HG03442 (cell line): ENCODE results near the gene INO80.

Source experiments
- ATAC-seq: cut with Tn5 transposase; IDR thresholded peaks from one replicate; pipeline ENCODE4 v1.9.1; 2021; ENCODE audit warnings: mild to moderate bottlenecking, moderate library complexity; ENCODE audit not compliant: unreplicated experiment

Gene INO80

DNA sequence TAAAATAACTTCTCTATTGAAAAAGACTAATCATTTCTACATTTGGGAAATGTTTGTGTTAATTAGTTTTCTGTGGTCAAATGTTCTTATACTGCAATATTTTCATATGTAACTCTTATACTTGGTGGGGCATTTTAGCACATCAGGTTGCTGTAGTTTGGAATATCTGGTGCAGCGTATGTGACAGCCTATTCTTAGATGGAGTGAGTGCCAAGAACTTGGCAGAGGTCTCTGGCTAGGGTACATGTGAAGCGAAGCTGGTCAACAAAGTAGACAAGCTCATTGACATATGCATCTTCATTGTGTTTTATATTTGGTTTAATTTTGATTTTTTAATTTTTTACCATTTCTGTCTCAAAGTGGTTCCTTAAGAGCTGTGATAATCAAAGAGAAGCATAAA is 109.6 kb downstream of the INO80 start:
- no peak for ATAC-seq

DNA sequence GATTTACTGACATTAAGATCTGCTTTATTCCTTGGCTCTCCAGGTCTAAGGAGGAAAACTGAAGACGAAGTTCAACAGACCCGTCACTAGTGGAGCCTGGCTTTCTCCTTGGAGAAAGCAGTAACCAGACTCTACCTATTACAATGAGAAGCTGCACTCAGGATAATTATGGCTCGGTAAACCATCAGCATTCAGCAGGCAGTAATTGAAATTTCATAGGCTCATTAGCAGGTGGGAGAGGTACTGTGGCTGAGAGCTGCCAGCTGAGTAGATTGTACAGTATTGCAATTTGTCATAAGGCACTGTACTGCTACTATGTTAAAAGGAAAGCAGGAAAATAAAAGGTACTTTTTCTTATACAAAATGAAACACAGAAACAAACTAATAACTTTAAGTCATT is 111.6 kb downstream of the INO80 start:
- no peak for ATAC-seq

DNA sequence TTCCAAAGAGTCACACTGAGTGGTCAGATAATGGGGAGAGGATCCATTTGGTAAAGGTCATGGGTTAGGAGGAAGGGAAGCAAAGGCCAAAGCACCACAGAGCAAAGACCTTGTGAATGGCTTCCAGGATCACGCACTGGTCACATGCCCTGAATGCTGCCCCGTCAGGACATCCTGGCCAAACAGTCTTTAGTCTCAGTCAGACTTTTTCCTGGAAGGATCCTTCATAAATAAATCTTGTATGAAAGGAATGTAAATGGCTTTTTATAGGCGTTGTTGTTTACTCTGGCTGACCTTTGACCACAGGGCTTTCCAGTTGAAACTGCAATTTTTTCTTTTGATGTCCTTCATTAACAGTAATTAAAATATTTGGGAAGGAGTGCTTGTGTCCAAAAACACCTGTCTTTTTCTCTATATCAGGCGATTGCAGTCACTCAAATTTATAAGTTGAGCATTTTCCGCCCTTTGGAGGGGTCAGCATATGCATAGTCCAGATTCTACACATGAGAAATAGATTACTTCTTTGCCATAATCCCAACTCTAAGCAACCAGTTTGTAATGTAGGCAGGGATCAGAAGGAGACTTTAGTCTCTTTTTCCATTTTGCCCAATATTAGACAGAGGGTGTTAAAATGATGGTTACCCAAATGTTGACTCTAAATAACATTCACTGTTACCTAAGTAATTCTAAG is 114.4 kb downstream of the INO80 start:
- ATAC-seq: no peak

GRCh38 chr15:40999190-40999589 is 116.9 kb downstream of the INO80 start:
- ATAC-seq: no peak

GRCh38 chr15:40995656-40996055 is 120.4 kb downstream of the INO80 start:
- ATAC-seq: no peak

DNA sequence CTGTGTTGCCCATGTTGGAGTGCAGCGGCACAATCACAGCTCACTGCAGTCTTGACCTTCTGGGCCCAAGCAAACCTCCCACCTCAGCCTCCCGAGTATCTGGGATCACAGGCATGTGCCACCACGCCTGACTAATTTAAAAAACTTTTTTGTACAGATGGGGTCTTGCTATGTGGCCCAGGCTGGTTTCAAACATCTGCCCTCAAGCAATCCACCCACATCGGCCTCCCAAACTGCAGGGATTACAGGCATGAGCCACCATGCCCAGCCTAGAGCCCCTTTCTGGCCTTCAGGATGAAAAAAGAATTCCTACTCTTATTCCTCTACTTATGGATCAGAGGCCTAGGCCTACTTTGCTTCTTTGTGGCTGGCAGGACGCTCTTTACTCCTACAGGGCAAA is 123.3 kb downstream of the INO80 start:
- ATAC-seq: no peak

- no peak for ATAC-seq
Measured at GRCh38 chr15:40992241-40992741, 123.8 kb downstream of the INO80 start.

DNA sequence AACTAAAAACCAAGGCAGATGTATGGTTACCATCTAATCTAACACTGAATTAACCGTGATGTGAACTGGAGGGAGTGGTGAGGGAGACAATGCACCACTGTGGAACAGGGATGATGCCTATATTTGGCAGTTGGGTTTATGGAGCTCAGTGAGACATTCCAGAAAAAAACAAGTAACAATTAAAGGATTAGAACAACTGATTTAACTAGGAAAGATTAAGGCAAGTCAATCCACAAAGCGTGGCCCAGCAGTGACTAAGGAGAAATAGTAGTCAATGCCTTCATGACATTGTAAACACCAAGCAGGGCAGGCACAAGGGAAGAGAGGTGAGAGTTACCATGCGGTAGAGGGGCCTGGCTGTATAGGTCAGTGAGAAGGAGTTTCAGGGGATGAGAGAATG is 124.7 kb downstream of the INO80 start:
- no peak for ATAC-seq

GRCh38 chr15:40990789-40991188 is 125.3 kb downstream of the INO80 start:
- ATAC-seq: no peak

GRCh38 chr15:40990080-40990479 is 126.0 kb downstream of the INO80 start:
- no peak for ATAC-seq

- no peak for ATAC-seq
Measured at GRCh38 chr15:40988156-40988555, 127.9 kb downstream of the INO80 start.

- ATAC-seq: no peak
Measured at GRCh38 chr15:40986820-40987219, 129.3 kb downstream of the INO80 start.

DNA sequence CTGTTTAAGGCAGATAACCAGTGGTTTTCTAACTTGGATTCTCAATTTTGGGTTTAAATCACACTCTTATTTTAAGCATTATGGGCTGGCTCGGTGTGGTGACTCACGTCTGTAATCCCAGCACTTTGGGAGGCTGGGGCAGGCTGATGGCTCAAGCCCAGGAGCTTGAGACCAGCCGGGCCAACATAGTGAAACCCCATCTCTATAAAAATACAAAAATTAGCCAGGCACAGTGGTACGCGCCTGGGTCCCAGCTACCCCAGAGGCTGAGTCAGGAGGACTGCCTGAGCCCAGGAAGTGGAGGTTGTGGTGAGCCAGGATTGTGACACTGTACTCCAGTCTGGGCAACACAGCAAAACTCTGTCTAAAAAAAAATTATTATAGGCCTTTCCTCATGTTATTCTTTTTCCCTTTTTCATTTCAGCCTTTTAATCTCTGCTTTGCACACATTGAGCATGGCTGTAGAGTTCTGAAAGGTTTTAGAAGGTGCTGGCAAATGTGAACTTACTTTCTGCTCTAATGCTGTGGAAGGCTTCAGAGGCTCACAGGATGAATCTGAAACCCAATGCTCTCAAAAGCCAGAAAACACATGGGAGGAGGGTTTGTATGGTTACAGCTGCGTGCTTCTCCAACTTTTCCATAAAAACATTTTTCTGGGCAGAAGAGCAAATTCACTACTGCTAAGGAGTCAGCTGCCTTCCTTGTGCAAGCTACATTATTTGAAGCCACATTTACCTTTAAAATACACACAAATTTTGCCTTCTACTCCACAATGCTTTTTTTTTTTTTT is 130.3 kb downstream of the INO80 start:
- no peak for ATAC-seq

GRCh38 chr15:40984964-40985363 is 131.1 kb downstream of the INO80 start:
- ATAC-seq: no peak

- ATAC-seq: no peak
Measured at GRCh38 chr15:40984406-40984805, 131.7 kb downstream of the INO80 start.

DNA sequence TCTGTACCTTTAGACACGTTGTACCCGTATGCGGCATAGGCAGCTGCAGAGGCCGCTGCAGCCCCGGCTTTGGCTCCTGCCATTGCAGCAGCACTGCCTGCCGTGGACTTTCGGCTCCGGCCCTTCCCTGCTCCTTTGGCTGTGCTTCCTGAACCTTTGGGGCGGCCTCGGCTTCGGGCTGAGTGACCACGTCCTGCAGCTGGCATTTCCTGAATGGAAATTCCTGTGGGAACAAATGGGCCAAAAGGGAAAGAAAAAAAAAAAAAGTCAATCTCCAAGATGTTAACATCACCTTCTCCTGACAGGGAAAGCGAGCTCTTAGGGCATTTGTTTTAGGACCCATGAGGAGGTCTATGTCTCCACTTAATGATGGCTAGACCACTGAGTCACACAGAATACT is 133.2 kb downstream of the INO80 start:
- no peak for ATAC-seq

- no peak for ATAC-seq
Measured at GRCh38 chr15:40981186-40981585, 134.9 kb downstream of the INO80 start.

DNA sequence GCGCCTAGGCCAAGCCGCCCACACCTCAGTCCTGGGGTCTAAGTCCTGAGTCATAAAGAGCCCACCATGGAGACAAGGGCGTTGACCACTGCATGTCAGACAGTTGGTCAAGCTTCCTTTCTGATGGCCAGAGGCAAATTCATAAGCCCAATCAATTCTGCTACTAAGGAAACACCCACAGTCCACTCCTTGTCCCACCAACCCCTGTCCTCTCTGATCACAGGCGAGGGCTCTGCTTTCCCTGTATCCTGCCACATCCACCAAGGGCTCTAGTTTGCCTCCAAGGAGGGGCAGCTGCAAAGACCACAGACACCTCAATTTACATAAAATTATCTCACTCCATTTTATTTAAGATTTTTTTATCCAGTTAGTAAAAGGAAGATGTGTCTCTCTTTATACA is 137.5 kb downstream of the INO80 start:
- no peak for ATAC-seq

DNA sequence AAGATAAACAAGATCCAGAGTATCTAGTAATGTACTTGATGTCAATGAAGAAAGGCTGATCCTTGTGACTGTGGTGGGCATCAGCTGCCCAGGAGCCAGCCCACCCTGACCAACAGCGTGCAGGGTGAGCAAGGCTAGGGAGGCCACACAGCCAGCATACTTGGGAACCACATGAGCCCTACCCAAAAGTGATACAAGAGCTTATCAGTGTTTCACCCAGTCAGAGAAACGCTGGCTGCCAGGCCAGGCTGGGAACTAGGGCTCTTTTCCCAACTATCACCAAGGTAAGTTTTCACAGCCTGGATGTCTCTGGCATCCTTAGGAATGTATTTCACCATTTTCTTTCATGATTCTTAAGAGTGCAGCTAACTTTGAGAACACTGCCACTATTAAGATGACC is 137.9 kb downstream of the INO80 start:
- no peak for ATAC-seq

DNA sequence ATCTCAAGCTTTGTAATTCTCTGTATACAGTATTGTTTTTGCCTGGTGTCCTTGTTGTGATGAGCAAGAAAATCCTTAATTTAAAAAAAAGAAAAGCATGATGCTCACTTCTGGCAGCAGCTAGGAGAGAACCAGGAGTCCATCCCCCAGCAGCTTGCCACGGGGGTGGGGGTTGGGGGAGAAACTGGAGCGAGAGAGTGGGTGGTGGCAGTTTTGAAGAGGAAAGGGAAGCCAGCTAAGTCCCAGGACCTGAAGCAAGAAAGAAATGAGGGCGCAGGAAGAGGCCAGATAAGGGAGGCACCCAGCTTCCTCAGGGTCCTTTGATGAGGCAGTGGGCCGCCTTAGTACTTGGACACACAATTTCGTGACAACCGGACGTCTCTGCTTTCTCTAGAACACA is 139.3 kb downstream of the INO80 start:
- no peak for ATAC-seq

DNA sequence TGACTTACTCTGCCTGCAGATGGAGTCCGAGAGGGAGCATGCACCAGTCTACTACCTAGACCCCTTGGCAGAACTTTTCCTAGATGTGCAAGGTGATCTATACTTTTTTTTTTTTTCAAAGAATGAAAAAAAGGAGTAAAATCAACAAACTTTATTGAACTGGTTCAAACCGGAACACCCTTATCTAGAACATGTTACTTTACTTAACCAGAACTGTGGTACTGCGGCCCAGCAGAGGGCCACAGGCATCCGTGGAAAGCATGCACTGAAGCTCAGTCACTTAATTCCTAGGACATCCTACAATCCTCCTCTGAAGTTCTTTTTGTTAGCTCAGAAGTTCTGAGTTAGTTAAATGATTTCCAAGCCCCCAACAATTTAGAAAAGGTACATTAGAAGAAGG is 141.2 kb downstream of the INO80 start:
- ATAC-seq: no peak

DNA sequence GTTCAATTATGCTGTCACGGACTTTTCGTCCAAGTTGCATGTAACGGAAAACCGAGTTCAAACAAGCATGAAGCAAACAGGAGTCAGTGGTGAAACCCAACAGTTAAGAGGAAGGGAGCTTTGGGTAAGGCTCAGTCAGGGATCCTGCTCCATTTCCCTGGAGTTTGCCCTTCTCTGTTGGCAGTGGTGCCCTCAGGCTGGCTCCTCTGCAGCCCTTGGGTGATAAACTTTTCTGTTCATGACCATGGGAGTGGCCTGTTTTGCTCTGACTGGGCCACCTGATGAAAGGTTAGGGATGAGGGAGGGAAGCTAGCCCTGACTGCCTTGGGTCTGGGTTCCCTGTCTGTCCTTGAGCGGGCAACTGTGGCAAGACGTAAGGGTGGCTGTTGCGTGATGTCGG is 146.7 kb downstream of the INO80 start:
- no peak for ATAC-seq
